HEK293 (cell line): ENCODE data around the gene GRAMD4.

ENCODE experiments used
- CTCF ChIA-PET: fragments of 350-600 bp; formaldehyde crosslinking; extraction: SDS; loops from one replicate; lab custom pipeline; 2021; ENCODE audit warnings: antibody characterized with exemption; lab: Yijun Ruan, JAX
- POLR2A ChIA-PET: fragments of 300-600 bp; formaldehyde crosslinking; extraction: SDS; loops from one replicate; lab custom pipeline; 2020; ENCODE audit warnings: antibody characterized with exemption, inconsistent platforms; lab: Yijun Ruan, JAX
- H3K27ac ChIP-seq: fragments of 200-500 bp; sonication (Bioruptor generic); 2 replicates; pipeline ENCODE4 v1.5.1; 2014; ENCODE audit warnings: low read depth, low read length, control low read depth, inconsistent platforms; ENCODE audit errors: extremely low read depth
- H3K36me3 ChIP-seq, 2 experiments: fragments of 200-500 bp in 1 of 2; sonication (Bioruptor generic) in 1 of 2; 1 replicate in 1 of 2; 2 replicates in 1 of 2; pipeline ENCODE4 v1.5.1; 2014 to 2017; ENCODE audit warnings: inconsistent platforms in 2 of 2, low read length in 2 of 2; ENCODE audit not compliant: control insufficient read depth in 2 of 2, insufficient read depth in 1 of 2
- H3K4me1 ChIP-seq: fragments of 200-500 bp; sonication (Bioruptor generic); 2 replicates; pipeline ENCODE4 v1.5.1; 2014; ENCODE audit warnings: mild to moderate bottlenecking, low read length, inconsistent platforms; ENCODE audit not compliant: control insufficient read depth, insufficient read depth
- H3K4me3 ChIP-seq: 2 replicates; pipeline ENCODE4 v1.5.1; 2011; ENCODE audit warnings: low read depth, mild to moderate bottlenecking, control low read depth, low read length, moderate library complexity
- H3K9me3 ChIP-seq: fragments of 200-500 bp; sonication (Bioruptor generic); 2 replicates; pipeline ENCODE4 v1.5.1; 2014; ENCODE audit warnings: low read depth, low read length, inconsistent platforms; ENCODE audit not compliant: control insufficient read depth, insufficient read depth
- GLI4 ChIP-seq: fragments of 450-650 bp; formaldehyde crosslinking; IDR thresholded peaks from 2 replicates; pipeline ENCODE4 v1.5.1; 2016; ENCODE audit warnings: missing biosample characterization, missing genetic modification characterization
- HOXC10 ChIP-seq: sonication (generic); formaldehyde crosslinking; IDR thresholded peaks from 2 replicates; pipeline ENCODE4 v1.8.1; 2023; ENCODE audit warnings: mild to moderate bottlenecking, missing genetic modification reagents
- KLF7 ChIP-seq: fragments of 450-650 bp; formaldehyde crosslinking; IDR thresholded peaks from 2 replicates; pipeline ENCODE4 v1.5.1; 2016; ENCODE audit warnings: missing biosample characterization, missing genetic modification characterization, borderline replicate concordance
- KLF9 ChIP-seq: fragments of 450-650 bp; formaldehyde crosslinking; IDR thresholded peaks from 2 replicates; pipeline ENCODE4 v1.5.1; 2016; ENCODE audit warnings: missing biosample characterization, missing genetic modification characterization, low read depth
- RBAK ChIP-seq: fragments of 450-650 bp; formaldehyde crosslinking; IDR thresholded peaks from 2 replicates; pipeline ENCODE4 v1.5.1; 2016; ENCODE audit warnings: missing biosample characterization, missing genetic modification characterization
- TRIM28 ChIP-seq: IDR thresholded peaks from 2 replicates; pipeline ENCODE4 v1.6.1; 2011; ENCODE audit warnings: low read length, control low read depth, borderline replicate concordance
- ZBTB6 ChIP-seq: fragments of 450-650 bp; formaldehyde crosslinking; IDR thresholded peaks from 2 replicates; pipeline ENCODE4 v1.5.1; 2017; ENCODE audit warnings: missing biosample characterization, missing genetic modification characterization
- ZFP37 ChIP-seq: fragments of 450-650 bp; formaldehyde crosslinking; IDR thresholded peaks from 2 replicates; pipeline ENCODE4 v1.5.1; 2016; ENCODE audit warnings: missing biosample characterization, missing genetic modification characterization
- ZIC2 ChIP-seq: fragments of 450-650 bp; formaldehyde crosslinking; IDR thresholded peaks from 2 replicates; pipeline ENCODE4 v1.5.1; 2016; ENCODE audit warnings: missing biosample characterization, missing genetic modification characterization
- ZNF10 ChIP-seq: fragments of 450-650 bp; formaldehyde crosslinking; IDR thresholded peaks from 2 replicates; pipeline ENCODE4 v1.5.1; 2017; ENCODE audit warnings: missing biosample characterization, missing genetic modification characterization
- ZNF112 ChIP-seq: fragments of 450-650 bp; formaldehyde crosslinking; IDR thresholded peaks from 2 replicates; pipeline ENCODE4 v1.5.0; 2017; ENCODE audit warnings: missing biosample characterization, missing genetic modification characterization
- ZNF121 ChIP-seq: fragments of 450-650 bp; formaldehyde crosslinking; IDR thresholded peaks from 2 replicates; pipeline ENCODE4 v1.5.1; 2016; ENCODE audit warnings: missing biosample characterization, missing genetic modification characterization
- ZNF146 ChIP-seq: fragments of 450-650 bp; formaldehyde crosslinking; IDR thresholded peaks from 2 replicates; pipeline ENCODE4 v1.5.1; 2016; ENCODE audit warnings: missing biosample characterization, missing genetic modification characterization
- ZNF202 ChIP-seq: fragments of 450-650 bp; formaldehyde crosslinking; IDR thresholded peaks from 2 replicates; pipeline ENCODE4 v1.5.1; 2016; ENCODE audit warnings: missing biosample characterization, missing genetic modification characterization, borderline replicate concordance
- ZNF239 ChIP-seq: fragments of 450-650 bp; formaldehyde crosslinking; IDR thresholded peaks from 2 replicates; pipeline ENCODE4 v1.5.1; 2016; ENCODE audit warnings: missing biosample characterization, missing genetic modification characterization
- ZNF324 ChIP-seq: fragments of 450-650 bp; formaldehyde crosslinking; IDR thresholded peaks from 2 replicates; pipeline ENCODE4 v1.5.1; 2016; ENCODE audit warnings: missing biosample characterization, missing genetic modification characterization
- ZNF366 ChIP-seq: fragments of 450-650 bp; formaldehyde crosslinking; conservative IDR thresholded peaks from 2 replicates; pipeline ENCODE4 v1.5.1; 2016; ENCODE audit warnings: missing biosample characterization, missing genetic modification characterization
- ZNF433 ChIP-seq: fragments of 450-650 bp; formaldehyde crosslinking; IDR thresholded peaks from 2 replicates; pipeline ENCODE4 v1.5.1; 2016; ENCODE audit warnings: missing biosample characterization, missing genetic modification characterization, low read depth
- ZNF501 ChIP-seq: fragments of 450-650 bp; formaldehyde crosslinking; IDR thresholded peaks from 2 replicates; pipeline ENCODE4 v1.5.1; 2016; ENCODE audit warnings: missing biosample characterization, missing genetic modification characterization
- ZNF654 ChIP-seq: fragments of 450-650 bp; formaldehyde crosslinking; IDR thresholded peaks from 2 replicates; pipeline ENCODE4 v1.5.1; 2016; ENCODE audit warnings: low read depth, missing biosample characterization, missing genetic modification characterization
- ZNF664 ChIP-seq: fragments of 450-650 bp; formaldehyde crosslinking; IDR thresholded peaks from 2 replicates; pipeline ENCODE4 v1.5.1; 2016; ENCODE audit warnings: missing biosample characterization, missing genetic modification characterization
- ZNF768 ChIP-seq: fragments of 450-650 bp; formaldehyde crosslinking; IDR thresholded peaks from 2 replicates; pipeline ENCODE4 v1.5.1; 2018; ENCODE audit warnings: missing biosample characterization, mild to moderate bottlenecking, missing genetic modification characterization
- ZSCAN30 ChIP-seq: fragments of 450-650 bp; IDR thresholded peaks from 2 replicates; pipeline ENCODE4 v1.5.1; 2018; ENCODE audit warnings: missing biosample characterization, mild to moderate bottlenecking, missing genetic modification characterization, moderate library complexity
- TF ChIP-seq, protein P1 (sequence below): sonication (generic); formaldehyde crosslinking; IDR thresholded peaks from 2 replicates; pipeline ENCODE4 v1.8.1; 2022; ENCODE audit warnings: mild to moderate bottlenecking, moderate library complexity, missing genetic modification reagents
- TF ChIP-seq, protein P2 (sequence below): fragments of 450-650 bp; formaldehyde crosslinking; IDR thresholded peaks from 2 replicates; pipeline ENCODE4 v1.5.1; 2016; ENCODE audit warnings: missing biosample characterization, missing genetic modification characterization
- TF ChIP-seq, protein P3 (sequence below): fragments of 450-650 bp; formaldehyde crosslinking; IDR thresholded peaks from 2 replicates; pipeline ENCODE4 v1.5.1; 2017; ENCODE audit warnings: missing biosample characterization, missing genetic modification characterization

Gene GRAMD4

GRCh38 chr22:46665151-46665695 is 45.0 kb downstream of the GRAMD4 start (continued):
- no peak for TF ChIP-seq ZNF146 (tag by site-specific recombination)
- no peak for TF ChIP-seq ZNF121 (tag by site-specific recombination)
- TF ChIP-seq ZNF654 (tag by site-specific recombination), result no peak
- no peak for TF ChIP-seq ZNF239 (tag by site-specific recombination)
- TF ChIP-seq, protein P1, sequence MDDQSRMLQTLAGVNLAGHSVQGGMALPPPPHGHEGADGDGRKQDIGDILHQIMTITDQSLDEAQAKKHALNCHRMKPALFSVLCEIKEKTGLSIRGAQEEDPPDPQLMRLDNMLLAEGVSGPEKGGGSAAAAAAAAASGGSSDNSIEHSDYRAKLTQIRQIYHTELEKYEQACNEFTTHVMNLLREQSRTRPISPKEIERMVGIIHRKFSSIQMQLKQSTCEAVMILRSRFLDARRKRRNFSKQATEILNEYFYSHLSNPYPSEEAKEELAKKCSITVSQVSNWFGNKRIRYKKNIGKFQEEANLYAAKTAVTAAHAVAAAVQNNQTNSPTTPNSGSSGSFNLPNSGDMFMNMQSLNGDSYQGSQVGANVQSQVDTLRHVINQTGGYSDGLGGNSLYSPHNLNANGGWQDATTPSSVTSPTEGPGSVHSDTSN, result no peak
- TF ChIP-seq ZNF501 (tag by site-specific recombination), result no peak
- no peak for TF ChIP-seq ZNF366 (tag by site-specific recombination)
- no peak for TF ChIP-seq GLI4 (tag by site-specific recombination)
- TF ChIP-seq KLF7 (tag by site-specific recombination), result no peak
- TF ChIP-seq HOXC10 (CRISPR knock-in tag), result no peak
- no peak for TF ChIP-seq RBAK (tag by site-specific recombination)
- TF ChIP-seq, all 188 proteins: peak for 0

DNA sequence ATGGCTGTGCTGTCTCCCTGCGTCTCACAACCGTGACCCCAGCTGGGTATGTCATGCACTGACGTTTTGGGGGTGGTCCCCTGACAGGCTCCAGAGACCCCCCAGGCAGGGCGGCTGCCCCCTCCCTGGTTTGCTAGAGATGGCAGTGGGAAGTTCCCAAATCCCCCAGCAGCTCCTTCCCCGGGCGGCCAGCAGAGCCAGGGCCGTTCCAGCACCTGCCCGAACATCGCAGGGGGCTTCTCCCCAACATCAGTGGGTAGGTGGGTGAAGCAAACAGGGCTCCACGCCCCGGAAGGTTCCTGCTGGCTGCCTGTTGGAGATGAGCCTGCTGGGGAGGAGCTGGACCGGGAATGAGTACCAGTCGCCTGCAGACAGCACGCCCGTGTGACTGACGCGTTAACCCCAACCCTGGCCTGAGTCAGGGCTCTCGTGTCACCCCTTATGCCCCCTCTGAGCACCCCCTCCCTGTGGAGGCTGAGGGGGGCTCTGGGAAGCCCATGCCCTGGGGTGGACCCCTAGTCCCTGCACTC is 45.6 kb downstream of the GRAMD4 start:
- H3K27ac ChIP-seq, result no peak overlapping the region
- no peak overlapping the region for H3K4me3 ChIP-seq
- ChIA-PET POLR2A (interaction anchor here (0.6 kb wide), 1 partner anchor 103 kb away, joined by 4 read pairs; no protein-coding TSS in a partner anchor), CTCF (no interaction called here)
- peaks cover 1% of the 10 kb centered on the region; the same call in 1 of the 2 replicates for H3K4me1 ChIP-seq
- H3K36me3 ChIP-seq, result peaks cover 0 to 59% of the 10 kb centered on the region in 2 experiments; a peak in 2 of 3 replicates
- no peak for TF ChIP-seq ZIC2
- TF ChIP-seq HOXC10 (CRISPR knock-in tag), result no peak
- TF ChIP-seq ZBTB6 (tag by site-specific recombination), result no peak
- no peak for TF ChIP-seq ZNF112 (tag by site-specific recombination)
- TF ChIP-seq, protein P2, sequence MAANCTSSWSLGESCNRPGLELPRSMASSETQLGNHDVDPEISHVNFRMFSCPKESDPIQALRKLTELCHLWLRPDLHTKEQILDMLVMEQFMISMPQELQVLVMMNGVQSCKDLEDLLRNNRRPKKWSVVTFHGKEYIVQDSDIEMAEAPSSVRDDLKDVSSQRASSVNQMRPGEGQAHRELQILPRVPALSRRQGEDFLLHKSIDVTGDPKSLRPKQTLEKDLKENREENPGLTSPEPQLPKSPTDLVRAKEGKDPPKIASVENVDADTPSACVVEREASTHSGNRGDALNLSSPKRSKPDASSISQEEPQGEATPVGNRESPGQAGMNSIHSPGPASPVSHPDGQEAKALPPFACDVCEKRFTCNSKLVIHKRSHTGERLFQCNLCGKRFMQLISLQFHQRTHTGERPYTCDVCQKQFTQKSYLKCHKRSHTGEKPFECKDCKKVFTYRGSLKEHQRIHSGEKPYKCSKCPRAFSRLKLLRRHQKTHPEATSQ (tag by site-specific recombination), result no peak
- TF ChIP-seq ZSCAN30, result no peak
- TF ChIP-seq ZFP37 (tag by site-specific recombination), result no peak
- TF ChIP-seq ZNF768 (tag by site-specific recombination), result no peak
- no peak for TF ChIP-seq GLI4 (tag by site-specific recombination)
- no peak for TF ChIP-seq ZNF10 (tag by site-specific recombination)
- H3K9me3 ChIP-seq, result no peaks in the 10 kb centered on the region

DNA sequence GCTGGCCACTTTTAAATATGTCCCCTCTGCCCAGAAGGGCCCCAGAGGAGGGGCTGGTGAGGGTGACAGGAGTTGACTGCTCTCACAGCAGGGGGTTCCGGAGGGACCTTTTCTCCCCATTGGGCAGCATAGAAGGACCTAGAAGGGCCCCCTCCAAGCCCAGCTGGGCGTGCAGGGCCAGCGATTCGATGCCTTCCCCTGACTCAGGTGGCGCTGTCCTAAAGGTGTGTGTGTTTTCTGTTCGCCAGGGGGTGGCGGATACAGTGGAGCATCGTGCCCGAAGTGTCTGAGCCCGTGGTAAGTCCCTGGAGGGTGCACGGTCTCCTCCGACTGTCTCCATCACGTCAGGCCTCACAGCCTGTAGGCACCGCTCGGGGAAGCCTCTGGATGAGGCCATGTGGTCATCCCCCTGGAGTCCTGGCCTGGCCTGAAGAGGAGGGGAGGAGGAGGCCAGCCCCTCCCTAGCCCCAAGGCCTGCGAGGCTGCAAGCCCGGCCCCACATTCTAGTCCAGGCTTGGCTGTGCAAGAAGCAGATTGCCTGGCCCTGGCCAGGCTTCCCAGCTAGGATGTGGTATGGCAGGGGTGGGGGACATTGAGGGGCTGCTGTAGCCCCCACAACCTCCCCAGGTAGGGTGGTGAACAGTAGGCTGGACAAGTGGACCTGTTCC is 46.5 kb downstream of the GRAMD4 start:
- Histone ChIP-seq H3K4me1 (no peaks in the 10 kb centered on the region; the same call in 1 of the 2 replicates), H3K36me3 (peaks cover 0 to 62% of the 10 kb centered on the region in 2 experiments; a peak in 2 of 3 replicates), H3K9me3 (no peaks in the 10 kb centered on the region), H3K27ac (no peak overlapping the region), H3K4me3 (no peak overlapping the region)
- CTCF ChIA-PET, result no interaction called here
- POLR2A ChIA-PET, result no interaction called here
- TF ChIP-seq ZSCAN30, result no peak
- TF ChIP-seq KLF9 (tag by site-specific recombination), result no peak
- TF ChIP-seq ZBTB6 (tag by site-specific recombination), result no peak
- TF ChIP-seq ZNF433 (tag by site-specific recombination), result no peak
- TF ChIP-seq ZNF202 (tag by site-specific recombination), result no peak
- no peak for TF ChIP-seq ZNF664 (tag by site-specific recombination)
- no peak for TF ChIP-seq TRIM28
- TF ChIP-seq, protein P3, sequence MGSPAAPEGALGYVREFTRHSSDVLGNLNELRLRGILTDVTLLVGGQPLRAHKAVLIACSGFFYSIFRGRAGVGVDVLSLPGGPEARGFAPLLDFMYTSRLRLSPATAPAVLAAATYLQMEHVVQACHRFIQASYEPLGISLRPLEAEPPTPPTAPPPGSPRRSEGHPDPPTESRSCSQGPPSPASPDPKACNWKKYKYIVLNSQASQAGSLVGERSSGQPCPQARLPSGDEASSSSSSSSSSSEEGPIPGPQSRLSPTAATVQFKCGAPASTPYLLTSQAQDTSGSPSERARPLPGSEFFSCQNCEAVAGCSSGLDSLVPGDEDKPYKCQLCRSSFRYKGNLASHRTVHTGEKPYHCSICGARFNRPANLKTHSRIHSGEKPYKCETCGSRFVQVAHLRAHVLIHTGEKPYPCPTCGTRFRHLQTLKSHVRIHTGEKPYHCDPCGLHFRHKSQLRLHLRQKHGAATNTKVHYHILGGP, result no peak
- no peak for TF ChIP-seq GLI4 (tag by site-specific recombination)
- TF ChIP-seq ZNF324 (tag by site-specific recombination), result no peak
